Endothelial cell (in vitro differentiated cells): ENCODE measurements around the gene CCNF. TPM values are rescaled to one million over a fixed set of nuclear protein-coding genes. Genes with fewer than 3 reads are reported as not detected.
A peak's percentile ranks its signal among the peaks of the same experiment; 100 is the strongest.

Experiments
- DNase-seq: peaks from one replicate; pipeline ENCODE4 v3.0.0; 2021; ENCODE audit warnings: low spot score
- H3K27ac Mint-ChIP-seq: one replicate; pipeline ENCODE4 v1.8.0; 2021; ENCODE audit warnings: mixed read lengths, inconsistent platforms; ENCODE audit not compliant: unreplicated experiment
- H3K27me3 Mint-ChIP-seq: one replicate; pipeline ENCODE4 v1.8.0; 2021; ENCODE audit warnings: mild to moderate bottlenecking, moderate library complexity, mixed read lengths, inconsistent platforms; ENCODE audit not compliant: unreplicated experiment
- H3K36me3 Mint-ChIP-seq: one replicate; pipeline ENCODE4 v1.8.0; 2021; ENCODE audit warnings: mild to moderate bottlenecking, low read depth, mixed read lengths, inconsistent platforms; ENCODE audit not compliant: unreplicated experiment
- H3K4me1 Mint-ChIP-seq: one replicate; pipeline ENCODE4 v1.8.0; 2021; ENCODE audit warnings: mild to moderate bottlenecking, mixed read lengths, inconsistent platforms; ENCODE audit not compliant: unreplicated experiment
- H3K4me3 Mint-ChIP-seq: one replicate; pipeline ENCODE4 v1.8.0; 2021; ENCODE audit warnings: mild to moderate bottlenecking, mixed read lengths, inconsistent platforms; ENCODE audit not compliant: unreplicated experiment
- H3K9me3 Mint-ChIP-seq: one replicate; pipeline ENCODE4 v1.8.0; 2021; ENCODE audit warnings: mixed read lengths, inconsistent platforms; ENCODE audit not compliant: unreplicated experiment
- total RNA-seq: library from RNA; stranded (reverse); fragmentation: NEBNext Ultra II Directional; extraction: Animal tissue kit (Norgen Biotek cat#: 25700); gene quantifications from one replicate; pipeline ENCODE4 v1.2.1, GENCODE V29; 2021; ENCODE audit not compliant: unreplicated experiment
- TF ChIP-seq, protein P1 (sequence below): fragments of 200-600 bp; sonication (generic); IDR thresholded peaks from one replicate; pipeline ENCODE4 v1.5.0; 2021; ENCODE audit warnings: antibody characterized with exemption; ENCODE audit not compliant: unreplicated experiment

Gene CCNF
- total RNA-seq, 1 donor from 2014 or later = 30.2 TPM

DNA sequence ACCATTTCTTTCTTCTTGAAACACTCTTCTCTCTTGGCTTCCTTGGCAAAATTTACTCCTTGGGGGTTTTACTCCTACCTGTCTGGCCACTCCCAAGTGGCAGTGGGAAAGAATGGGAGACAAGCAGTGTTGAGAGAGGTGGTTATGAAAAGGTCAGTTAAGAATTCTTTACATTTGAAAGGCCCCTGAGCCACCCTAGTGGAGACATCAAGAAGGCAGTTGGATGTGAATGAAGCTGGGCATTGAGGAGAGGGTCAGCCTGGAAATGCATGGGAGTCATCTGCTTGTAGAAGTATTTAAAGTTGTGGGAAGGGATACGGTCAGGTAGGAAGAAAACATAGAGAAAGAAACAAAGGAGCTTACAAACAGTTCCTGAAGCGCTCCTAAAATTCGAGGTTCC is 42.3 kb upstream of the CCNF start:
- no peaks in the 10 kb centered on the region for H3K9me3 Mint-ChIP-seq
- DNase-seq = peak; percentile 6
- H3K27ac Mint-ChIP-seq = no peak overlapping the region
- no peaks in the 10 kb centered on the region for H3K36me3 Mint-ChIP-seq
- TF ChIP-seq, protein P1, sequence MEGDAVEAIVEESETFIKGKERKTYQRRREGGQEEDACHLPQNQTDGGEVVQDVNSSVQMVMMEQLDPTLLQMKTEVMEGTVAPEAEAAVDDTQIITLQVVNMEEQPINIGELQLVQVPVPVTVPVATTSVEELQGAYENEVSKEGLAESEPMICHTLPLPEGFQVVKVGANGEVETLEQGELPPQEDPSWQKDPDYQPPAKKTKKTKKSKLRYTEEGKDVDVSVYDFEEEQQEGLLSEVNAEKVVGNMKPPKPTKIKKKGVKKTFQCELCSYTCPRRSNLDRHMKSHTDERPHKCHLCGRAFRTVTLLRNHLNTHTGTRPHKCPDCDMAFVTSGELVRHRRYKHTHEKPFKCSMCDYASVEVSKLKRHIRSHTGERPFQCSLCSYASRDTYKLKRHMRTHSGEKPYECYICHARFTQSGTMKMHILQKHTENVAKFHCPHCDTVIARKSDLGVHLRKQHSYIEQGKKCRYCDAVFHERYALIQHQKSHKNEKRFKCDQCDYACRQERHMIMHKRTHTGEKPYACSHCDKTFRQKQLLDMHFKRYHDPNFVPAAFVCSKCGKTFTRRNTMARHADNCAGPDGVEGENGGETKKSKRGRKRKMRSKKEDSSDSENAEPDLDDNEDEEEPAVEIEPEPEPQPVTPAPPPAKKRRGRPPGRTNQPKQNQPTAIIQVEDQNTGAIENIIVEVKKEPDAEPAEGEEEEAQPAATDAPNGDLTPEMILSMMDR = peak; percentile 53
- H3K4me3 Mint-ChIP-seq = no peak overlapping the region
- peaks cover 1% of the 10 kb centered on the region for H3K27me3 Mint-ChIP-seq
- H3K4me1 Mint-ChIP-seq = no peaks in the 10 kb centered on the region

DNA sequence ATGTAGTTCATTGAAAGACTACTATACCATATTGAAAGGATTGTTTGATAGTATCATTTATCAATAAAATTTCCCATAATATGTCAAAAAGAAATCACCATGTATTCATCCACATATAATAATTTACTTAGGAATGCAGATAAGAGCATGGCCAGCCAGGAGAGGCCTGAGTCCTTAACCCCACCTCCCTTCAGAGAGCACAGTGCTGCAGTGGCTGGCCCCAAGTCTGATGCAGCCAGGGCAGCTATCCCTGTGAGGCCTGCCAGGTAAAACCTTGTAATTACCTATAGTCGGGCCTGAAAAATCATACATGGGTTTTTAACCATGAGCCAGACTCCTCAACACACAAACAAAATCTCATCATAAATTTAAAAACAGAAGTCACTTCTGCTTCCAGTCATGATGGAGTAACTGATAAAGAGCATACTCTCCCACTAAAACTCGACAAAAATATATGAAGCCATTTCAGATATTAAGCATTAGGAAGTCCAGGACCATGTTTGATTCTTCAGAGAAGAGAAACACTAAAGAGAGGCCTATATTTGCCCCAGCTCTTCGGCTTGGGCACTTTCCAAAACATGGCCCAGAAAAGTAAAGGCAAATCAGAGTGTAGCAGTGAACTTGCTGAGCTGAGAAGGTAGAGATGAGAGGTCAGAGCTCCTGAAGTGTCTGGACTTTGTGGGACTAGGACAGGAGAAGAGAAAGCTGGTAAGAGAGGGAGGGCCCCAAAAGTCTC is 40.9 kb upstream of the CCNF start:
- Mint-ChIP-seq H3K27ac (no peak overlapping the region), H3K4me3 (no peak overlapping the region), H3K4me1 (no peaks in the 10 kb centered on the region), H3K9me3 (no peaks in the 10 kb centered on the region), H3K27me3 (peaks cover 1% of the 10 kb centered on the region), H3K36me3 (no peaks in the 10 kb centered on the region)
- DNase-seq = no peak
- TF ChIP-seq, protein P1 = no peak

DNA sequence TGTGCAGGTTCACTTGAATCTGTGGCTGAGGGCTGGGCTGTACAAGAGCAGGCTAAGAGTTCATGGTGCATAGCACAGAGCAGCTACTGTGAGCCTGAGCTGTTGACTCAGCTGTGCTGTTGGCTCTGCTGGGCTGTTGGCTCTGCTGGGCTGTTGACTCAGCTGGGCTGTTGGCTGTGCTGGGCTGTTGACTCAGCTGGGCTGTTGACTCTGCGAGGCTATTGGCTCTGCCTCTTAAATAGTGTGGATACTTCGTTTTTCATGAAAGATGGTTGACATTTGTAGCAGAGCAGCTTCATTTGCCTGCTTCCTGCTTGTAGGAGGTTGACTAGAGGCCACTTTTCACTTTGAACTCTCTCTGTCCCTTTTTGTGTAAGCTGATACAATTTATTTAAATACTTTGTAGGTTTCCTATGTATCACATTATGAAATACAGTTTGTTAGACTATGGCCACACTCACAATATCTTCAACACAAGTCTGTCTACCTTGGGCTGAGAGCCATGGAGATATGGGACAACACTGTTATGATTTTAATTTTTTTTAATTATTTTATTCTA is 40.3 kb upstream of the CCNF start:
- Mint-ChIP-seq H3K36me3 (no peaks in the 10 kb centered on the region), H3K27ac (no peak overlapping the region), H3K9me3 (no peaks in the 10 kb centered on the region), H3K27me3 (peaks cover 1% of the 10 kb centered on the region), H3K4me3 (no peak overlapping the region), H3K4me1 (no peaks in the 10 kb centered on the region)
- DNase-seq = no peak
- TF ChIP-seq, protein P1 = no peak

DNA sequence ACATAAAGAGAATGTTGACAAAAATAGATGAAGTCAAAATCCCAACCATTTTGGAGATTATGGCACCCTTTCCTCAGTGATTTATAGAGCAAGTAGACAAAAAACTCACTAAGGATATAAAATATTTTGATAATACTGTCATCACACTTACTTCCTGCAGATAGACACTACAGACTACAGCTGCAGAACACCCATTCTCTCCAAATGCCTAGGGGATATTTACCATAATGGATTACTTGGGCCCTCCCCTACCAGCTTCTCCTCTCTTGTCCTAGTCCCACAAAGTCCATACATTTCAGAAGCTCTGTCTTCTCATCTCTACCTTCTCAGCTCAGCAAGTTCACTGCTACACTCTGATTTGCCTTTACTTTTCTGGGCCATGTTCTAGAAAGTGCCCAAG is 37.2 kb upstream of the CCNF start:
- Mint-ChIP-seq H3K27me3 (peaks cover 1% of the 10 kb centered on the region), H3K4me1 (no peaks in the 10 kb centered on the region), H3K9me3 (no peaks in the 10 kb centered on the region), H3K36me3 (no peaks in the 10 kb centered on the region), H3K27ac (no peak overlapping the region), H3K4me3 (no peak overlapping the region)
- TF ChIP-seq, protein P1 = no peak
- DNase-seq = no peak

DNA sequence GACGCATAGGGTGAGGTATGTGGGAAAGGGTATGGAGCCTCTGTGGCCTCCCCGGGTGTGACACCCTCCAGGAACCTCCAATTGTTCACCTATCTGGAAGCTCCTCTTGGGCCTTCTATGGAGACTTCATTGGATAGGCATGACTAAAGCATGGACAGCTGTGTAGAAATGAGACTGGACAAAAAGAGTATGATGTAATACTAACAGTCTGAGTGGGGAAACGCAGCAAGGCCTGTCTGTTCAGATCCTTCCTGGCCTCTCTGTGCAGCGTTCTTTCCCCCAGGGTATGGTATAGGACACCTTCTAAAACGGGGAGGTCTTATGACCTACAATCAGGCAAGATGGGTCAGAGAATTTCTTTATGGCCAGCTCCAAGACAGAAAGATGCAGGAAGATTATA is 30.7 kb upstream of the CCNF start:
- H3K4me1 Mint-ChIP-seq = no peaks in the 10 kb centered on the region
- H3K9me3 Mint-ChIP-seq = no peaks in the 10 kb centered on the region
- TF ChIP-seq, protein P1 = no peak
- no peak overlapping the region for H3K27ac Mint-ChIP-seq
- H3K4me3 Mint-ChIP-seq = no peak overlapping the region
- no peaks in the 10 kb centered on the region for H3K36me3 Mint-ChIP-seq
- no peak for DNase-seq
- H3K27me3 Mint-ChIP-seq = no peaks in the 10 kb centered on the region
